ENCODE data around the gene PLEKHA5. TPM values are rescaled to one million over a fixed set of nuclear protein-coding genes. Genes with fewer than 3 reads are reported as not detected.

PLEKHA5 gene
- total RNA-seq, 1 donor from 2014 or later = 64.0 TPM

GRCh38 chr12:19127270-19127669 lies 2.3 kb upstream of the PLEKHA5 start:
- no peak for DNase-seq (ENCODE audit: low spot score)

DNA sequence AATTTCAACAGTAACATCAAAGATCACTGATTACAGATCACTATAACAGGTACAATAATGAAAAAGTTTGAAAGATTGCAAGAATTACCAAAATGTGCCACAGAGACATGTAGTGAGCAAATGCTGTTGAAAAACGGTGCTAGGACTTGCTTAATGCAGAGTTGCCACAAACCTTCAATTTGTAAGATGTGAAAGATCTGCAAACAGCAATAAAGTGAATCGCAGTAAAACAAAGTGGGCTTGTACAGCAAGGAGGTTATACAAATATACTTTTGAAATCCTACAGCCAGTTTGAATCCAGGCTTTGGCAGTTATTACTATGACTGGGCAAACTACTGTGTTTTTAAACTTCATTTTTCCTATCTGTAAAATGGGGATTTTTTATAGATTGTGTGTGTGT lies 1.0 kb upstream of the PLEKHA5 start:
- no peak for DNase-seq (ENCODE audit: low spot score)

- no peak for DNase-seq (ENCODE audit: low spot score)
These were observed 429 bp upstream of the PLEKHA5 start for GRCh38 chr12:19129122-19129485.

DNA sequence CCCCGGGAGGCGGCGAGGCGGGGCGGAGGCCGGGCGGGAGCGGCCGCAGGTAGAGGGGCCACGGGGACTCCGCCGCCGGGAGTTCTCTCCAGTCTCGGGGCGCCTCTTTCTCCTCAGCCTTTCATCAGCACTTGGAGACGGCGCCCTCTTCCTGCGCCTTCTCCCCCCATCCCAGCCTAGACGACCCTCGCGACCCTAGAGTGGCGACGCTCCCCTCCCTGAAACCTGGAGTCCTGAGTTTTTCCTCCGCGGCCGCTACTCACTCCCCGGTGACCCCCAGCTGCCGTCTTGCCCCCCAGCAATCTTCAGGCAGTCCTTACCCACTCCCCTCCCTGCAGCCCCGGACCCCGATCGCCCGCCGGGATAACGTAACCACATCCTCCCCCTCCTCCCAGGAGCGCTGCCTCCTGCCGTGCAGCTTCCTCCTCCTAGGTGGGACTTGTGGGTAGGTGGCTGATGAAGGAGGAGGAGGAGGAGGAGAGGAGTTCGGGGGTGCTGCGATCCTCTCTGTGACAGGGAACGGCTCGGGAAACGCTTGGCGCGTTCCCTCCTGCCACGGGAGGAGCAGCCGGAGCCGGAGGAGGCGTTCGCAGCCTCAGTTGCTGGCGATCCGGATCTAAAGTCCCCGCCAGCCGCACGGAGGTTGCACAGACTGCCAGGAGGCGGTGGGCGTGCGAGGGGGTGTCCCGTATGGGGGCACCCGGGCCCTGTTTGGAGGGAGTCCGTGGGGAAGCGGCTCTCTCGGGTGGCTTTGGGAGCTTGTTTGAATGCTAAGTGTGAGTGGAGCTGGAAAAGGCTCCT lies 891 bp downstream of the PLEKHA5 start:
- DNase-seq (ENCODE audit: low spot score) = peak; percentile 16

DNA sequence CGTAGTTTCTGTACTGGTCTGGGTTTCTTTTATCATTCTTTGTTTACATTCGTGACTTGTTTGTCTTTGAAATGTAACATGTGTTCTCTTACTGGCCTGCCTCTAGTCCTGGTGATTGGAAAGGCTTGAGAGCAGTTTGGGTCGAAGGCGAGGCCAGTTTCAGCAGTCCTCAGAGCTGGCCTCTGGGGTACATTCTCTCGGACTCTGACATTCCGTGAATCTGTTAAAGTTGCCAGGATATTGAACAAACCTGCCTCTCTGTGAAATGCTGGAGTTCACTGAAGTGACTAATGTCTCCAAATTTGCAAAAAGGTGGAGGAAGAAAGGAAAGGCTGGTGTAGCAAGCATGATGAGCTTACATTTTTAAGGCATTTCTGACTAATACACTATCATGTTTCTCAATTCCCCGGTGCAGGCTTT lies 1.5 kb downstream of the PLEKHA5 start:
- peak; percentile 43 for DNase-seq (ENCODE audit: low spot score)

DNA sequence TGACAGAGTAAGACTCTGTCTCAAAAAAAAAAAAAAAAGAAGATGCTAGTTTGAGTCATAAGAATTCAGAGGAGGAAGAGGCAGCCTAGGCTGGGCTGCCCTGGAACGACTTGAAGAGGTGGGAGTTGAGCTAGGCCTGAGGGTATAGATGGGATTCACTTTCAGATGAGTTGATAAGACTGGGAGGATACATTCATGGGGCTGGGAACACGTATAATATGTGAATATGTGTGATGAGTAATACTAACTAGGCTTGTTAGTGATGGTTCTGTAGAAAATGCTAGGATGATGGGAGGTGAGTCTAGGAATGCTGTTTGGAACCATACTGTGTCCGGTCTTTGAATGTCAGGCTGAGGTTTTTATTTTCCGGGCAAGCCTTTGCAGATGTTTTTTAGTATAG lies 9.0 kb downstream of the PLEKHA5 start:
- DNase-seq (ENCODE audit: low spot score) = no peak

DNA sequence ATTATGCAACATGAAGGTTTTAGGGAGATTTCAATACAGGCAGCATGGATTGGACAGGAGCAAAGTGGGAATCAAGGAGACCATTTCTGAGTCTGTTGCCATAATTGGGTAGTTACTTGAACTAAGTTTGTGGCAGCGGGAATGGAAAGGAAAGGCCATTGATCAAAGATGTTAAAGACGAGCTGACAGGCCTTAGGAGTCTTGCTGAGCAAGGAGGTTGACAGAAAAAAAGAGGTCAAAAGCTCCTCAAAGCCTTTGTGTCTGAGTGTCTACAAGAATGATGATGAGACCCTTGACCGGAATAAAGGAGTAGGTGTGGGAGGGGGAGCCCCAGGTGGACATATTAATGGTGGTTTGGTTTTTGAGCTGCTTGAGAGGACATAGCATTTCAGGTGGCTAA lies 9.4 kb downstream of the PLEKHA5 start:
- no peak for DNase-seq (ENCODE audit: low spot score)

DNA sequence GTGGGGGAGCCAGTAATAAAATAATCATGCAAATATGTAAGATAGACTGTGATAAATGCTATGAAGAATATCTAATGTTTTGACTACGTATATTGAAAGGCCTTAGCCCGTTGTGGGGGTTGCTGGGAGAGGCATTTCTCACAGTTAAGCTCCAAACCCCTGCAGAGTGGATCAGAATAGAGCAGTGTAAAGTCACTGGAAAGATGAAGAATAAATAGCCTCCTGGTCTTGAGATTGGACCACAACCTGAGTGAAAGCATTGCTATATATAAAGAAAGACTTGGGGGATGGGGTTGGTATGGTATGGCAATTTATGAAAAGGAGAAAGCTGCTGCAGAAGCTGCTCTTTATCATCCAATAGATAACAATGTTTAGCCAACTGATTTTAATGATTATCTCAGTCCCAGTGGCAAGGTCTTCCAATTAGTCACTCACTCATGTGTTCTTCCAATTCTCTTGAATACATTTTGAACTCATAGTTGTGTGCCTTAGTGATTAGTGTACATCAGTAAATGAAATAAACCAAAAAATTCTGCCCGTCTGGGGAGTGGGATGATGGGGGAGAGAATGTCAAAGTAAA lies 10.2 kb downstream of the PLEKHA5 start:
- DNase-seq (ENCODE audit: low spot score) = no peak

- no peak for DNase-seq (ENCODE audit: low spot score)
These were observed 11.1 kb downstream of the PLEKHA5 start for GRCh38 chr12:19140381-19141236.

GRCh38 chr12:19142499-19142898 lies 13.0 kb downstream of the PLEKHA5 start:
- DNase-seq (ENCODE audit: low spot score) = no peak

DNA sequence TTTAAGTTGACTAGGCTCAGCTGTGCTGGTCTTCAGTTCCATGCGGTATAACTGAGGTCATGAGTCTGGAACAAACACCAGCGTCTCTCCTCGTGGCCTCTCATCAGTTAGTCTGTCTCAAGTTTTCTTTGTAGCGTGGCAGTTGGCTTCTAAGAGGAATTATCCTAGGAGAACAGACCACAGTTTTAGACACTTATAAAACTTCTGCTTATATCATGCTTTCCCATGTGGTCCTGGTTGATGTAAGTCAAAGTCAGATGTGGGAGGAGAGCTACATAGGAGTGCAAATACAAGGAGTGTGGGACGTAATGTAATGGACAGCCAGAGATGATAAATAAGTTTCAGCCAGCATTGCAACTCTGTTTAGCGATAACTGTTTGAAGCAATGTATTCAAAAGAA lies 14.8 kb downstream of the PLEKHA5 start:
- DNase-seq (ENCODE audit: low spot score) = no peak

DNA sequence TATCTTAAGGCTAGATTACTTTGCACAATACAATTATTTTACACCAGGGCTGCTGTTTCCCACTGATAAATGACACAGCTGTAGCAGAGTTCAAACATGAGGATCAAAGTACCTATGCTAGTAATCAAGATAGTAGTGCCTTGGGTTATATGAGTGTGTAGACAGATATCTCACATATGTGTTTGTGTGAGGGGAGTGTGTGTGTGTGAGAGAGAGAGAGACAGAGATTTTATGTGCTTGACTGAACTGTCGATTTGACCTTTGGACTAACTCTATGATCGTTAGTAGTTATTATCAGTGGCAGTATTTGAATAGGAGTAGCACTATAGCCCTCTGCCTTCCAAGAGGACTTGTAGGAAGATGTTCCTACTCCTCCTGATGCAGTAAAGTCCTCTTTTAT lies 15.5 kb downstream of the PLEKHA5 start:
- DNase-seq (ENCODE audit: low spot score) = no peak

GRCh38 chr12:19148860-19149259 lies 19.3 kb downstream of the PLEKHA5 start:
- no peak for DNase-seq (ENCODE audit: low spot score)

DNA sequence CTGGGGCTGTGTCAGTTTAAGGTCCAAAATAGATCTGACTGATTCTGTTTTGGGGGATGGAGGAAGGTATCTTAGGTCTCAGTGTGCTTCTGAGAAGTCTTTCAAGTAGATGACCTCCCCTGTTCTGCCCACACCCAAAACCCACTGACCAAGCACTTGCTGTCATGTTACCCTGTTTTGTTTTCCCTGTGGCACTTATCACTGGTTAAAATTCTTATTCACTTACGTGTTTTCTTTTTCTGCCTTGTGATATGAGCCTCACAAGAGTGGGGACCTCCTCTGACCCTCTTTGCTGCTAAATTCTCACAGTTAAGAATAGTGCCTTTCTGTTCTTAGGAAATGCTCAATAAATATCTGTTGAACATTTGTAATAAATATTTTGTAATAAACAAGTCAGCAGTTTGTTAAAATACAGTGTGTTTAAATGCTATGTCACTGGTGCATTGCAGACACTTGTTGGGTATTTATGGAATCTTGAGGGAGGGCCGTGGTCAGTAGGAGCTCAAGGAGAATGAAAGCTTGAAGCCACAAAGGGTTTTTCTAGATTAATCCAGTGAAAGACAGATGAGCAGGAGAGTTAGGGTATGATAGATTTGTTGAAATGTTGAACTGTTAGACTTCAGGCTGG lies 20.9 kb downstream of the PLEKHA5 start:
- DNase-seq (ENCODE audit: low spot score) = no peak

GRCh38 chr12:19151298-19151697 lies 21.8 kb downstream of the PLEKHA5 start:
- DNase-seq (ENCODE audit: low spot score) = no peak

DNA sequence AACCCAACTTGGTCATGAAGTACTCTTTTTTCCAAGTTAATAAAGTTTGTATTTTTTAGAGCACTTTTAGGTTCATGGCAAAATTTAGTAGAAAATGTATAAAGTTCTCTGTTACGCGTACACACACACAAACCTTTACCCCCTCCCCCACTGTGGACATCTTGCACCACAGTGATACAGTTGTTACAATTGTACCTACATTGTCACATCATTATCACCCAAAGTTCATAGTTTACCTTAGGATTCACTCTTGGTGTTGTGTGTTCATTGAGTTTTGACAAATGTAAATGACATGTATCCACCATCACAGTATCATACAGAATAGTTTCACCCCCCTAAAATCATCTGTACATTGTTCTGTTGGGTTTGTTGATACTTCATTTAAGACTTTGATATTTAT lies 23.9 kb downstream of the PLEKHA5 start:
- DNase-seq (ENCODE audit: low spot score) = no peak

GRCh38 chr12:19154686-19155085 lies 25.2 kb downstream of the PLEKHA5 start:
- DNase-seq (ENCODE audit: low spot score) = no peak

GRCh38 chr12:19155981-19156734 lies 26.6 kb downstream of the PLEKHA5 start:
- no peak for DNase-seq (ENCODE audit: low spot score)

DNA sequence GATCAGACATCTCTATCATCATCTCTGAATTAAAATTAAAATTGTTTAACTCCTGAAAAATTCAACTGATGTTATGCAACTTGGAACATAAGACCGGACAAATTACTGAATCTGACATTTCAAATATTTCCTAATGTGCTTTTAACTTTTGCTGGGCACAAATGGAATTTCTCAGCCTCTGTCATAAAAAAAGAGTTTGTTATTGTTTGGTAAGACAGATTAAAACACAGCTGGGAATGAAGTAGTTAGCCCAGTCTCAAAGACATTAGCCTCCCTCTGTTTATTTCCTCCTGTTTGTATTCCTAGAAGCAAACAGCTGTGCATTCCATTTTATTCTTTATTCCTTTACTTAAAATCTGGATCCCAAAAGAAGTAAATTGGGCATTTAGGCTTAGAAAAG lies 29.4 kb downstream of the PLEKHA5 start:
- DNase-seq (ENCODE audit: low spot score) = no peak

DNA sequence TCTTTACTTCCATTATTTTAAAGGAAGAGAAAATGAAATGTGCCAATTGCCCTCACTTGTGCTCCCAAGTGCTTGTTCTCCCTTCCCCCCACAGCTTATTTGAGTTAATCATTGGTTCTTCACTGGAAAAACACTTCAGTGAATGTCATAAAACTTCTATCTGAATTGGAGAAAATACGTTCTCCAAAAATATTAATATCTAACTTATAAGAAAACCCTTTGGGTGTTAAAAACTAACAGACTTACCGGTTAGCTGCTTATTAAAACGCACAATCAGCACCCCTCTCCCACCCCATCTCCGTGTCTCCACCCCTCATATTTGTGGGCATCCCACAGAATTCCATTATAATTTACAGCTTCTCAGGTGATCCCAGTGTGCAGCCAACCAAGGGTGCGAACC lies 31.7 kb downstream of the PLEKHA5 start:
- DNase-seq (ENCODE audit: low spot score) = no peak

DNA sequence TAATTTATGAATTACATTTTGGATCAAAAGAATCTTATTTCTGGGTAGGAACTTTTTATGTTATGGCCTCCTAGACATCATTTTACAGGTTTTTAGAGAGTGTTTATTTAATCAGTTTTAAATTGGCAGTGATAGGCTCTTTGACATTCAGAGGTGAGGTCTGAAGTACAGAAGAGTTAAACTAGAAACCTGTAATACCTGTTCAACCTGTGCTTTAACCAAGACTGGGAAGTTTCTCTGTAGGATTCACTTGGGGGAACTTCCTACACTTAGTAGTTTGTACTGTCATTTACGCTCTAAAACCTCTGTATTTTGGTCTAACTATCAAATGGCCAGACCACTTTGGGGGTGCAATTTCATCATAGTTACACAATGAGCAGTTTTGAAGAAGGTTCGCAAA lies 35.9 kb downstream of the PLEKHA5 start:
- no peak for DNase-seq (ENCODE audit: low spot score)

GRCh38 chr12:19166387-19166786 lies 36.9 kb downstream of the PLEKHA5 start:
- DNase-seq (ENCODE audit: low spot score) = peak; percentile 43
